Measurements from ENCODE around the gene CTNNBL1.
"Not testable (repeated sequence)": the region's sequence is repeated elsewhere in the genome, so short reads cannot be mapped to it uniquely, and the experiment has no call there.

CTNNBL1 gene

DNA sequence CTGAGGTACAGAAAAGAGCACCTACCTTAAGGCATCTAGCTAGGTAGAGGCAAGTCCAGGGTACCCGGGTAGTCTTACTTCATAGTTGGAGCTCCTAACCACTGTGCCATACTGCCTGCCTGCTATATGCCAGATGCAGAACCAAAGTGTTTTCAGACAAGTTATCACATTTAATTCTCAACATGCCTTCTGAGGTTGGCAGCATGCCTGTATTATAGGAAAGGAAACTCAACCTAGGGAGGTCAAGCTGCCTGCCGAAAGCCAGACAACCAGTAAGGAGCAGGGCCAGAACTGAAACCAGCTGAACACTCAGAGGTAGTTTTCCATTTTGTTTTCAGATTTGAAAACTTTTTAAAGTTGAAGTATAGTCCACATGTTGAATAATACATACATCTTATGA is 5.4 kb downstream of the CTNNBL1 start:
- TF ChIP-seq, protein P1, sequence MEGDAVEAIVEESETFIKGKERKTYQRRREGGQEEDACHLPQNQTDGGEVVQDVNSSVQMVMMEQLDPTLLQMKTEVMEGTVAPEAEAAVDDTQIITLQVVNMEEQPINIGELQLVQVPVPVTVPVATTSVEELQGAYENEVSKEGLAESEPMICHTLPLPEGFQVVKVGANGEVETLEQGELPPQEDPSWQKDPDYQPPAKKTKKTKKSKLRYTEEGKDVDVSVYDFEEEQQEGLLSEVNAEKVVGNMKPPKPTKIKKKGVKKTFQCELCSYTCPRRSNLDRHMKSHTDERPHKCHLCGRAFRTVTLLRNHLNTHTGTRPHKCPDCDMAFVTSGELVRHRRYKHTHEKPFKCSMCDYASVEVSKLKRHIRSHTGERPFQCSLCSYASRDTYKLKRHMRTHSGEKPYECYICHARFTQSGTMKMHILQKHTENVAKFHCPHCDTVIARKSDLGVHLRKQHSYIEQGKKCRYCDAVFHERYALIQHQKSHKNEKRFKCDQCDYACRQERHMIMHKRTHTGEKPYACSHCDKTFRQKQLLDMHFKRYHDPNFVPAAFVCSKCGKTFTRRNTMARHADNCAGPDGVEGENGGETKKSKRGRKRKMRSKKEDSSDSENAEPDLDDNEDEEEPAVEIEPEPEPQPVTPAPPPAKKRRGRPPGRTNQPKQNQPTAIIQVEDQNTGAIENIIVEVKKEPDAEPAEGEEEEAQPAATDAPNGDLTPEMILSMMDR (IDR thresholded peaks at IDR 0.05; ENCODE audit: low read depth, low read length, missing control alignments), result no peak
- peak; percentile 6 for DNase-seq (ENCODE audit: extremely low read depth, low read depth)
- no peak overlapping the region for H3K4me3 ChIP-seq (replicated peaks; ENCODE audit: low read depth, low read length)

- DNase-seq (ENCODE audit: extremely low read depth, low read depth), result no peak
- no peak overlapping the region for H3K4me3 ChIP-seq (replicated peaks; ENCODE audit: low read depth, low read length)
- TF ChIP-seq, protein P1 (IDR thresholded peaks at IDR 0.05; ENCODE audit: low read depth, low read length, missing control alignments), result no peak
Observed at GRCh38 chr20:37700301-37700700, 6.5 kb downstream of the CTNNBL1 start.

GRCh38 chr20:37701676-37702075 is 7.8 kb downstream of the CTNNBL1 start:
- not testable (repeated sequence) for H3K4me3 ChIP-seq (replicated peaks; ENCODE audit: low read depth, low read length)
- peak; percentile 17 for DNase-seq (ENCODE audit: extremely low read depth, low read depth)

DNA sequence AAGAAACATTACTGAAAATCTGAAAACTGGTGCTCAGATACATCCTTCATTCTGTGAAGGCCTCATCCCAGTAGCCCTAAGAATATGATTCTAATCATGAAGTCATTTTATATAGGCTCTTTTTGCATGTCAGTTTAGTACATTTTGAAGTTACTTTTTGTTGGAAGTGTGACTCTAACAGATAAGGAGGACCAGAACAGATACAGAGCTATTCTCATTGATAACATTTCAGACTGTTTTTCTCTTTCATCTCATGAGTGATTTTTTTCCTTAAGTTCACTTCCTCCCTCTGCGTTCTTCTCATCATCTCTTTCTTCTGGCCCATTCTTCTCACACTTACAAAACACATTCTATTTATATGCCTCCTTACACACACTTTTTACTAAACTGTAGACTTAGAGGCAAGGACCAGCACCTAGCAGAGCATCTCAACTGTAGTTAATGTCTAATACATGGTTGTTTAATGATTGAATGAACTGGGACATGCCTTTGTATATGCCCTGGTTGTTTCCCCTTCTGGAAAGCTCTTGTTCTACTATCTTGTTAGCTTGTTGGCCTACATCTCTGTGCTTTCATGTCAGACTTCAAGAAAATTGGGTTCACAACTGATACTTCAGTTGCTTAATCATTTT is 8.7 kb downstream of the CTNNBL1 start:
- DNase-seq (ENCODE audit: extremely low read depth, low read depth), result no peak
- TF ChIP-seq, protein P1 (IDR thresholded peaks at IDR 0.05; ENCODE audit: low read depth, low read length, missing control alignments), result no peak
- H3K4me3 ChIP-seq (replicated peaks; ENCODE audit: low read depth, low read length), result no peak overlapping the region

GRCh38 chr20:37703035-37703845 is 9.4 kb downstream of the CTNNBL1 start:
- H3K4me3 ChIP-seq (replicated peaks; ENCODE audit: low read depth, low read length), result no peak overlapping the region
- no peak for DNase-seq (ENCODE audit: extremely low read depth, low read depth)
- TF ChIP-seq, protein P1 (IDR thresholded peaks at IDR 0.05; ENCODE audit: low read depth, low read length, missing control alignments), result no peak

GRCh38 chr20:37704955-37705354 is 11.1 kb downstream of the CTNNBL1 start:
- TF ChIP-seq, protein P1 (IDR thresholded peaks at IDR 0.05; ENCODE audit: low read depth, low read length, missing control alignments), result no peak
- H3K4me3 ChIP-seq (replicated peaks; ENCODE audit: low read depth, low read length), result no peak overlapping the region
- DNase-seq (ENCODE audit: extremely low read depth, low read depth), result no peak

- no peak overlapping the region for H3K4me3 ChIP-seq (replicated peaks; ENCODE audit: low read depth, low read length)
- TF ChIP-seq, protein P1 (IDR thresholded peaks at IDR 0.05; ENCODE audit: low read depth, low read length, missing control alignments), result no peak
- no peak for DNase-seq (ENCODE audit: extremely low read depth, low read depth)
Observed at GRCh38 chr20:37706298-37706697, 12.5 kb downstream of the CTNNBL1 start.
